ENCODE data around the gene HLA-DOA. TPM values are rescaled to one million over a fixed set of nuclear protein-coding genes. Genes with fewer than 3 reads are reported as not detected.

The HLA-DOA gene
- total and polyA plus RNA-seq, 2 of the 8 experiments (the other 6 are each of a cell fraction or from before 2014, with no cell fraction given), result 23.7 to 89.0 TPM

DNA sequence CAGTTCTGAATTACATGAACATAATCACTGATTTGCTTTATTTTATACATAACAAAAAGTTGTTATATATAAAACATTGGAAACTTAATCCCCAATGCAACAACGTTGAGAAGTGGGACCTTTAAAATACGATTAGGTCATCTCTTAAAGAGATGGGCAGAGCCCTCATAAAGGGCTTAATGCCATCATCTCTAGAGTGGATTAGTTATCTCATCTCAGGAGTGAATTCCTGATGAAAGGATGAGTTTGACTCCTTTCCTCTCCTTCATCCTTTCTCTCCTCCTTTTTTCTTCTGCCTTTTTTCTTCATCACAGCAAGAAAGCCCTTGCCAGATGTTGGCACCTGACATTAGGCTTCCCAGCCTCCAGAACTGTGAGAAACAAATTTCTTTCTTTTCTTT is 13.9 kb downstream of the HLA-DOA start:
- 70% methylated on average over 2 of the region's 2 CpGs; no CpG with 5 or more reads in 1 of the 2 experiments for WGBS, 2 experiments (ENCODE audit: extremely low coverage in 1 of 2, insufficient coverage in 1 of 2, insufficient read length in 1 of 2, insufficient replicate concordance in 2 of 2, low coverage in 1 of 2, low lambda C conversion rate in 2 of 2, missing lambda C conversion rate in 1 of 2)
- H2AK5ac ChIP-seq (ENCODE audit: low read depth, low read length), result no peak overlapping the region
- TF ChIP-seq CTBP2 (IDR thresholded peaks at IDR 0.05; ENCODE audit: borderline replicate concordance, insufficient read depth, insufficient read length, low read length) (no peak), POLR2A (IDR thresholded peaks at IDR 0.05; ENCODE audit: control extremely low read depth in 1 of 2, low read depth in 2 of 2, low read length in 2 of 2) (no peak), RNF2 (IDR thresholded peaks at IDR 0.05; ENCODE audit: borderline replicate concordance, low read depth, low read length, missing control alignments, poor library complexity, severe bottlenecking) (no peak), RBBP5 (IDR thresholded peaks at IDR 0.05; ENCODE audit: borderline replicate concordance, low read depth, low read length) (no peak)

More for the DNA sequence above, 13.9 kb downstream of the HLA-DOA start:
- Histone ChIP-seq H3K36me3 (ENCODE audit: control insufficient read depth in 2 of 4, insufficient read depth in 4 of 4, low read length in 3 of 4) (no peaks in the 10 kb centered on the region), H3K79me2 (ENCODE audit: control insufficient read depth in 1 of 2, insufficient read depth in 2 of 2, low read length in 2 of 2) (no peaks in the 10 kb centered on the region), H4K91ac (replicated peaks; ENCODE audit: insufficient read length, low read length) (no peak overlapping the region), H2BK120ac (replicated peaks; ENCODE audit: low read depth, low read length) (no peak overlapping the region), H2BK5ac (ENCODE audit: low read depth, low read length) (no peak overlapping the region), H3K27me3 (replicated peaks in 1 of 4; ENCODE audit: control insufficient read depth in 3 of 4, extremely low read depth in 1 of 4, insufficient read depth in 3 of 4, low read length in 3 of 4) (no peaks in the 10 kb centered on the region; a peak in 1 of 7 replicates), H4K8ac (ENCODE audit: extremely low read depth, insufficient read depth, low read length) (no peak overlapping the region), H3K4me1 (replicated peaks in 1 of 4; ENCODE audit: control insufficient read depth in 3 of 4, insufficient read depth in 4 of 4, low read length in 3 of 4) (no peaks in the 10 kb centered on the region), H3K9me3 (ENCODE audit: insufficient read depth in 2 of 2, low read depth in 1 of 2, low read length in 1 of 2) (no peaks in the 10 kb centered on the region), H3K56ac (replicated peaks; ENCODE audit: insufficient read length, low read depth, low read length) (no peak overlapping the region), H2BK12ac (ENCODE audit: low read depth, low read length) (no peak overlapping the region), H3K4ac (replicated peaks; ENCODE audit: insufficient read length, low read depth, low read length) (no peak overlapping the region), H2AFZ (ENCODE audit: low read length) (no peak overlapping the region), H3K23ac (ENCODE audit: insufficient read length) (no peak overlapping the region), H3K14ac (ENCODE audit: insufficient read length) (no peak overlapping the region), H3K9ac (replicated peaks in 1 of 4; ENCODE audit: extremely low read depth in 1 of 4, low read depth in 3 of 4, low read length in 3 of 4) (no peak overlapping the region), H2BK15ac (ENCODE audit: low read length) (no peak overlapping the region), H3K18ac (ENCODE audit: extremely low read depth, low read length) (no peak overlapping the region), H4K5ac (ENCODE audit: insufficient read length, low read depth, low read length) (no peak overlapping the region), H3K23me2 (ENCODE audit: low read depth, low read length) (no peaks in the 10 kb centered on the region), H4K20me1 (replicated peaks in 1 of 2; ENCODE audit: control insufficient read depth in 1 of 2, insufficient read depth in 2 of 2, low read length in 2 of 2) (no peaks in the 10 kb centered on the region), H2BK20ac (ENCODE audit: low read length) (no peak overlapping the region), H3K27ac (ENCODE audit: low read depth, low read length) (no peak overlapping the region), H3K4me3 (ENCODE audit: extremely low read depth in 1 of 4, insufficient read depth in 2 of 4, low read depth in 3 of 4, low read length in 4 of 4) (no peak overlapping the region), H3K79me1 (ENCODE audit: low read depth, low read length) (no peaks in the 10 kb centered on the region), H3K4me2 (ENCODE audit: insufficient read depth in 1 of 2, low read depth in 2 of 2, low read length in 2 of 2) (no peak overlapping the region)
- FAIRE-seq, result no peak
- POLR2A ChIA-PET (ENCODE audit: partially characterized antibody), result interaction anchor here (0.7 to 0.8 kb wide), 2 partner anchors 140 to 247 kb away, joined by 3 read pairs; no protein-coding TSS in a partner anchor
- DNase-seq (ENCODE audit: low read depth in 1 of 2, low spot score in 2 of 2), result no peak
- CTCF ChIA-PET (ENCODE audit: partially characterized antibody), result interaction anchor here (1.8 to 2.5 kb wide), 2 partner anchors 11 to 88 kb away, joined by 5 to 7 read pairs; no protein-coding TSS in a partner anchor

Measured in H1 (cell line).